GM18526 (cell line): ENCODE results near the gene GTF3C1.

Experiments
- POLR2A ChIP-seq: IDR thresholded peaks from 3 replicates; pipeline ENCODE4 v1.6.1; 2011; ENCODE audit not compliant: insufficient read length; ENCODE audit errors: extremely low read depth

The GTF3C1 gene

GRCh38 chr16:27458987-27459688 is 90.6 kb downstream of the GTF3C1 start:
- TF ChIP-seq POLR2A, result no peak

GRCh38 chr16:27458258-27458657 is 91.5 kb downstream of the GTF3C1 start:
- no peak for TF ChIP-seq POLR2A

DNA sequence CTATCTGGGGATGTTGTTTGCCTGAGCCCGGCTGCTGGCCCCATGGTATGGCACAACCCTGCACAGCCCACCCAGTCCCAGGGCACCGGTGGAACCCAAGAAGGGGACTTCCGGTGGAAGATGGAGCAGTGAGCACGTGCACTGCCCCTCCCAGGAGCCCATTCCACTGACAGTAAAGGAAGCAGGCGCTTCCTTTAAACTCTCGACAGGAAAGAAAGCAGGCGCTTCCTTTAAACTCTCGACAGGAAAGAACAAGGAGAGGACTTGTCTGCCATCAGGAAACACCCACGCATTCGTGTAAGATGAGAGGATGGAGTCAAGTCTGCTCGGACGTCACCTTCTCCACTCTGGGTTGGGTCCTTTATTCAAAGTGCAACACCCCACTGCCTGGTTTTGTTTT is 94.0 kb downstream of the GTF3C1 start:
- no peak for TF ChIP-seq POLR2A

GRCh38 chr16:27453494-27453825 is 96.3 kb downstream of the GTF3C1 start:
- TF ChIP-seq POLR2A, result no peak

DNA sequence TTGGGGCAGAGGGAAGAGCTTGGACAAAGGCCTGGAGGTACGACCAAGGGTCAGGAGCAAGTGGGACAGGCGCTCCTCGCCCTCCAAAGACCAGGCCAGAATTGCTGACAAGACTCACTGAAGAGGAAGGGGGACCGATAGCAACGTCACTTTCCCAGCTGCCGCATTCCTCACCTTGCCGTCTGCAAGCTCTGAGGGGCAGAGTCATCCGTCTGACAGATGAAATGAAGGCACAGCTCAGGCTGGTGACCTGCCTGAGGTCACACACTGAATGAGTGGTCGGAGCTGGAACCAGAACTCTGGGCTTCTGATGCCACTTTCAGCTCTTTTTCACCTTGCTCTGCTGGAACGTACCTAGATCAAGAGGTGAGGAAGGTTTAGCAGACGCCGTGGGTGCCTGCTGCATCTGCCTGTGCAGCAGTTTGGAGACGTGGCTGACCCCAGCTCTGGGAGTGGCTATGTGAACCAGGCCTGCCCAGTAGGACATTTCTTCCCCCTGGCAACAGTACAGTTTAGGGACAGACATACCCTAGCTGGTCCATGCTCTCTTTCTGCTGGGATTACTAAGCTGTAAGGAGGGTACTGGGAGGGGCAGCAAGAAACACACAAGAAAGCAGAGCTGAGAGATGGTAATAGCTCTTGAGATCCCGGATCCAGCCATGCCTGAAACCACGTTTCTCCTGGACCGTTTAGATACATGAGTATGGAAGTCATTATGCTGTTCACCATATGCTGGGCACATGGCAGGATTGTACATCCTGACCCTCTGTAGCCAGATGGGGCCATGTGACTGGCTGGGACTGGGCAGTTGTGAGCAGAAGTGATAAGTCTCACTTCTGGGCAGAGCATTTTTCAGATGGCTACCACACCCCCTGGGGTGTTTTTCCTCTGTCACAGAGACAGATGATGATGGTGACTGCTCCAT is 96.9 kb downstream of the GTF3C1 start:
- no peak for TF ChIP-seq POLR2A

DNA sequence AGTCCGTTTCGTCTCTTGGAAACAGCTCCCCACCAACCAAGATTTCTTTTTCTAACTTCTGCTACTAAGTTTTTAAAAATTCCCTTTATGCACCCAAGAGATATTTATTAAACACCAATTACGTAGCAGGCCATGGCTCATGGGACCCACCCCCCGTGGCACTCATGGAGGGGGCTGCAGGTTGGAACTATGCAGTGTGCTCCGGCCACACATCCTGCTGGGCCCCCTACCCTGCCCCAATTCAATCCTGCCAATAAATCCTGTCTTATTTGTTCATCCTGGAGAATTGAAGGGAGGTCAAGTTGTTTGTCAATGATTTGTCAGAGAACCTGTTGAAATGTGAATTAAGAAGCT is 99.5 kb downstream of the GTF3C1 start:
- no peak for TF ChIP-seq POLR2A

GRCh38 chr16:27449434-27450195 is 100.1 kb downstream of the GTF3C1 start:
- no peak for TF ChIP-seq POLR2A

DNA sequence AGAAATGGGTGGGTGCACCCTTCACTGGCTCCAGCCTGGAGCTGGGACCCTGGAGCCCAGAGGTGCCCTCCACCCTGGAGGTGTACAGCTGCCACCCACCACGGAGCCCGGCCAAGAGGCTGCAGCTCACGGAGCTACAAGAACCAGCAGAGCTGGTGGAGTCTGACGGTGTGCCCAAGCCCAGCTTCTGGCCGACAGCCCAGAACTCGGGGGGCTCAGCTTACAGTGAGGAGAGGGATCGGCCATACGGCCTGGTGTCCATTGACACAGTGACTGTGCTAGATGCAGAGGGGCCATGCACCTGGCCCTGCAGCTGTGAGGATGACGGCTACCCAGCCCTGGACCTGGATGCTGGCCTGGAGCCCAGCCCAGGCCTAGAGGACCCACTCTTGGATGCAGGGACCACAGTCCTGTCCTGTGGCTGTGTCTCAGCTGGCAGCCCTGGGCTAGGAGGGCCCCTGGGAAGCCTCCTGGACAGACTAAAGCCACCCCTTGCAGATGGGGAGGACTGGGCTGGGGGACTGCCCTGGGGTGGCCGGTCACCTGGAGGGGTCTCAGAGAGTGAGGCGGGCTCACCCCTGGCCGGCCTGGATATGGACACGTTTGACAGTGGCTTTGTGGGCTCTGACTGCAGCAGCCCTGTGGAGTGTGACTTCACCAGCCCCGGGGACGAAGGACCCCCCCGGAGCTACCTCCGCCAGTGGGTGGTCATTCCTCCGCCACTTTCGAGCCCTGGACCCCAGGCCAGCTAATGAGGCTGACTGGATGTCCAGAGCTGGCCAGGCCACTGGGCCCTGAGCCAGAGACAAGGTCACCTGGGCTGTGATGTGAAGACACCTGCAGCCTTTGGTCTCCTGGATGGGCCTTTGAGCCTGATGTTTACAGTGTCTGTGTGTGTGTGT is 100.9 kb downstream of the GTF3C1 start:
- no peak for TF ChIP-seq POLR2A

DNA sequence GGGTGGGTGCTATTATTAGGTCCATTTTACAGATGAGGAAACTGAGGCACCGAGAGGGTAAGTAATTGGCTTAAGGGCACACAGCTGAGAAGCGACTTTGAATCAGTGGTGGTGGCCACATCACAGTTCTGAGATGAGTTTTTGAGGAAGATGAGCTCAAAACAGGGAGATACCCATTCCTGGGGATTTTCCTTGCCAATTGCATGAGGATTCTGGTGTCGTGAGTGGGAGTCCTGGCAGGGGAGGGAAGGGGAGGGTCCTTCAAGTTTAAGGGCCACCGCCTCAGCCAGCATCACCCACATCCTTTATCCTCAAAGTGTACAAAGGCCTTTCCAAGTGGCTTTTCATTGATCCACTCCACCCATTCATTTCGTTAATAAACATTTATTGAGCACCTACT is 102.4 kb downstream of the GTF3C1 start:
- no peak for TF ChIP-seq POLR2A

GRCh38 chr16:27446721-27447120 is 103.0 kb downstream of the GTF3C1 start:
- no peak for TF ChIP-seq POLR2A

DNA sequence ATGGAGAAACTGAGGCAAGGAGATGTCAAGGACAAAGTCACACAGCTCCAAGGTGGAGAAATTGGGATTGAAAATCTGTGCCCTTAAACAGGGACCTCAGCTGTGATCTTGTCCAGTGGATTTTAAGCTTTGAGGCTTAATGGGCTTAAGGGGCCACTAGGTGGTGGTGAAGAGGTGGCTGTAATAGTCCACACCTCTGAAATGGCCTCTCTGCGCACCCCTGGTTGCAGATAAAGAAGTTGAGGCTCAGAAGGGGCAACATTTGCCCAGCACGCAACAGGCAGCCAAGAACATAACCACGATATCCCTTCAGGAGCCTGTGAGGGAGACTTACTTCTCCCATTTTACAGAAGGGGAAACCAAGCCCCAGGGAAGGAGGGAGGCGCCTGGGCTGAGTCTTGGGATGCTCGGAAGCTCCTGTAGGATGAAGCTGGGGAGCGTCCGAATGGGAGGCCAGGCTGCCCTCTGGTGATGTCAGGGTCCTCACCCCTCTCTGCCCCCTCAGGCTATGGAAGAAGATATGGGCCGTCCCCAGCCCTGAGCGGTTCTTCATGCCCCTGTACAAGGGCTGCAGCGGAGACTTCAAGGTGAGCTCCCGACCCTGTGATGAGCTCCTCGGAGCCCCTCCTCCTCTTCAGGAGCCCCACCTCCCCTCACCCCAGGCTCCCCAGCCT is 104.1 kb downstream of the GTF3C1 start:
- no peak for TF ChIP-seq POLR2A

DNA sequence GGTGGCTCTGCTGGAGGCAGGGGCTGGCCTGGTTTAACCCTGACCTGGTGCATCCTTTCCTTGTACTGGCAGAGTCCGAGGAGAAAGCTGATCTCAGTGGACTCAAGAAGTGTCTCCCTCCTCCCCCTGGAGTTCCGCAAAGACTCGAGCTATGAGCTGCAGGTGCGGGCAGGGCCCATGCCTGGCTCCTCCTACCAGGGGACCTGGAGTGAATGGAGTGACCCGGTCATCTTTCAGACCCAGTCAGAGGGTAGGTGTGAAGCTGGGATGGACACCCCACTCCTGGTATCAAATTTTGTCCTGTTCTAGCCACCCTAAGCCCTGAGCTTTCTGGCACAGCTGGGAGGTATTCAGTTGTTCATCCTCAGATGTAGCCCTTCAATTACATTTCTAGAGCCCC is 105.2 kb downstream of the GTF3C1 start:
- no peak for TF ChIP-seq POLR2A

DNA sequence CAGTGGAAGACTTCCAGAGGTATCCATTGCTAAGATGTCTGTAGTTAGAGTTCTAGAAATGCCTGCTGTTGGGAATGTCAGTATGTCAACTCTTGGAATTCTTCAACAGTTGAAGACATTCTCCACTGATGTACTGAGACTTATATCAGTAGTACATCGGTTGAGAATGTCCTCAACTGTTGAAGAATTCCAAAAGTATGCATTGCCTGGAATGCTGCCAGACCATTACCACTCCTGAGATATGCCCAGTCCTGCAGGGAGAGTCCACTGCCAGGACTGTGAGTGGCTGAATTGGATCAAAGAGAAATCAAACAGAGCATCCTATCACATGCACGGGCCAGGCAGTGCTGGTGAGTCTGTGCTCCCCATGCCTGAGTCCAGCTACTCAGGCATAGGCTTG is 105.7 kb downstream of the GTF3C1 start:
- TF ChIP-seq POLR2A, result no peak

DNA sequence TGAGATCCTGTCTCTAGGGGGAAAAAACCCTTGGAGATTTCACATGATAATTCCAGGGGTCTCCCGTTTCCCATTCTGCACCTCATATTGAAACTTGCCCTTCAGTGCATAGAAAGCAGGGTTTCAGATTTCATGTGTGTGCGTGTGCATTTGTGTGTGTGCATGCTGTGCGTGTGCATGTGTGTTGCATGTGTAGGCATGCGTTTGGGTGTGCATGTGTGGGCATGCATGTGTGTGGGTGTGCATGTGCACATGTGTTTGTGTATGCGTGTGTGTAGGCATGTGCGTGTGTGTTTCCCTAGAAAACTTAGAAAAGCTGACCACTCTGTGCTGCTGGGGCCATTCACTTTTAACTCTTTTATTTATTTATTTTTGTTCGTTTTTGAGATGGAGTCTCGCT is 107.7 kb downstream of the GTF3C1 start:
- TF ChIP-seq POLR2A, result no peak
